ENCODE results near the gene CTNND2.

CTNND2 gene

GRCh38 chr5:11904265-11904906 is at the start of gene CTNND2:
CTNND2 (minus strand) TSS chr5:11904446; CDS start chr5:11903853, 593 bp downstream.
- DNase-seq: no peak

GRCh38 chr5:11946317-11946716 is 42.1 kb upstream of the CTNND2 start:
- no peak for DNase-seq

- no peak for DNase-seq
Observed at GRCh38 chr5:11941566-11941965, 37.3 kb upstream of the CTNND2 start.

GRCh38 chr5:11931638-11932037 is 27.4 kb upstream of the CTNND2 start:
- DNase-seq: no peak

- no peak for DNase-seq
Observed at GRCh38 chr5:11928909-11929308, 24.7 kb upstream of the CTNND2 start.

- no peak for DNase-seq
Observed at GRCh38 chr5:11925701-11926100, 21.5 kb upstream of the CTNND2 start.

- no peak for DNase-seq
Observed at GRCh38 chr5:11922394-11922793, 18.1 kb upstream of the CTNND2 start.

GRCh38 chr5:11918463-11919045 is 14.3 kb upstream of the CTNND2 start:
- no peak for DNase-seq

GRCh38 chr5:11909471-11909870 is 5.2 kb upstream of the CTNND2 start:
- no peak for DNase-seq

GRCh38 chr5:11906497-11906896 is 2.3 kb upstream of the CTNND2 start:
- no peak for DNase-seq

GRCh38 chr5:11905206-11905605 is 960 bp upstream of the CTNND2 start:
- no peak for DNase-seq

- no peak for DNase-seq
Observed at GRCh38 chr5:11903614-11904264, 507 bp downstream of the CTNND2 start.

GRCh38 chr5:11903121-11903613 is 1.1 kb downstream of the CTNND2 start:
- no peak for DNase-seq

GRCh38 chr5:11902201-11902619 is 2.0 kb downstream of the CTNND2 start:
- DNase-seq: no peak

GRCh38 chr5:11898787-11899186 is 5.5 kb downstream of the CTNND2 start:
- no peak for DNase-seq

- DNase-seq: no peak
Observed at GRCh38 chr5:11897781-11898180, 6.5 kb downstream of the CTNND2 start.

- DNase-seq: no peak
Observed at GRCh38 chr5:11894992-11895391, 9.3 kb downstream of the CTNND2 start.

- no peak for DNase-seq
Observed at GRCh38 chr5:11892832-11893231, 11.4 kb downstream of the CTNND2 start.

GRCh38 chr5:11890777-11891176 is 13.5 kb downstream of the CTNND2 start:
- DNase-seq: no peak

- no peak for DNase-seq
Observed at GRCh38 chr5:11888221-11888620, 16.0 kb downstream of the CTNND2 start.

GRCh38 chr5:11878814-11879213 is 25.4 kb downstream of the CTNND2 start:
- no peak for DNase-seq

GRCh38 chr5:11873587-11873986 is 30.7 kb downstream of the CTNND2 start:
- no peak for DNase-seq

- no peak for DNase-seq
Observed at GRCh38 chr5:11869203-11869602, 35.0 kb downstream of the CTNND2 start.

GRCh38 chr5:11863911-11864310 is 40.3 kb downstream of the CTNND2 start:
- no peak for DNase-seq
